OCI-LY1 (cell line): ENCODE data around the gene MRPL47.

Experiments used
- CTCF ChIP-seq: fragments of 200-600 bp; sonication (generic), shearing (Covaris generic); IDR thresholded peaks from 2 replicates; pipeline ENCODE4 v1.5.1; 2017; ENCODE audit warnings: mild to moderate bottlenecking, antibody characterized with exemption, low read length, moderate library complexity, mixed read lengths
- EZH2 ChIP-seq: fragments of 200-600 bp; sonication (generic), shearing (Covaris generic); IDR thresholded peaks from 2 replicates; pipeline ENCODE4 v1.8.0; 2017; ENCODE audit warnings: borderline replicate concordance, mixed run types, mild to moderate bottlenecking, antibody characterized with exemption, low read length, moderate library complexity, mixed read lengths

GRCh38 chr3:179558742-179559364 is 45.6 kb downstream of the MRPL47 start:
- TF ChIP-seq CTCF (peak; percentile 97), EZH2 (no peak)
